Activated T-helper 2 cell treated with anti-CD3 and anti-CD28 coated beads, Interferon-gamma antibody, Interleukin-2, Interleukin-4, amounts not matched to agents 10 μg/mL and 5 μg/mL and 100 μg/mL, durations not matched to agents 14 hours and 24 hours and 36 hours (primary cell): ENCODE results near the gene NPY4R2. TPM values are rescaled to one million over a fixed set of nuclear protein-coding genes. Genes with fewer than 3 reads are reported as not detected.

ENCODE experiments used
- total RNA-seq: library from RNA; stranded (reverse); gene quantifications from 2 replicates; pipeline ENCODE4 v1.2.3, GENCODE V29; 2022

NPY4R2 gene
- total RNA-seq, 1 donor from 2014 or later: not detected

Other genes with a start within 250 kb of the NPY4R2 start
- gene SYT15B, start 155.1 kb upstream of the NPY4R2 start, total RNA-seq: 0.21 and 0.23 TPM in 2 replicates
- gene FAM25C, start 81.1 kb downstream of the NPY4R2 start, total RNA-seq: not detected in 2 replicates